H1 (cell line): ENCODE measurements around the gene CCDC171. TPM values are rescaled to one million over a fixed set of nuclear protein-coding genes. Genes with fewer than 3 reads are reported as not detected.

Experiments used
- CTCF ChIA-PET: fragments of 300-600 bp; sonication (Branson Sonifier 250); formaldehyde crosslinking; loops from one replicate; lab custom pipeline; 2021; ENCODE audit not compliant: partially characterized antibody; lab: Charles Lee
- POLR2A ChIA-PET: fragments of 300-600 bp; sonication (Branson Sonifier 250); formaldehyde crosslinking; loops from one replicate; lab custom pipeline; 2021; ENCODE audit warnings: inconsistent platforms; ENCODE audit not compliant: partially characterized antibody; lab: Charles Lee
- DNase-seq, 2 experiments: peaks; one replicate each; pipeline versions ENCODE4 v3.0.0 to v3.0.0-alpha.2; 2010 to 2022; ENCODE audit warnings: low spot score in 2 of 2, low read depth in 1 of 2, mixed read lengths in 1 of 2
- FAIRE-seq: peaks from 2 replicates; lab custom pipeline; 2011; peaks lifted over from hg19 to GRCh38; lab: Jason Lieb, UNC
- H2AFZ ChIP-seq: 2 replicates; pipeline ENCODE4 v1.8.1; 2012; ENCODE audit warnings: low read length, inconsistent platforms
- H2AK5ac ChIP-seq: 2 replicates; pipeline ENCODE4 v1.6.1; 2013; ENCODE audit warnings: low read depth, low read length
- H2BK120ac ChIP-seq: replicated peaks from 2 replicates; pipeline ENCODE3; 2013; ENCODE audit warnings: low read depth, low read length, inconsistent platforms
- H2BK12ac ChIP-seq: 2 replicates; pipeline ENCODE4 v1.6.1; 2013; ENCODE audit warnings: low read depth, low read length
- H2BK15ac ChIP-seq: 2 replicates; pipeline ENCODE4 v1.6.1; 2013; ENCODE audit warnings: low read length
- H2BK20ac ChIP-seq: 2 replicates; pipeline ENCODE4 v1.6.1; 2013; ENCODE audit warnings: low read length
- H2BK5ac ChIP-seq: 2 replicates; pipeline ENCODE4 v1.6.1; 2013; ENCODE audit warnings: low read depth, low read length
- H3K14ac ChIP-seq: 2 replicates; pipeline ENCODE4 v1.6.1; 2013; ENCODE audit warnings: inconsistent platforms; ENCODE audit not compliant: insufficient read length
- H3K18ac ChIP-seq: 2 replicates; pipeline ENCODE4 v1.6.1; 2013; ENCODE audit warnings: low read length; ENCODE audit errors: extremely low read depth
- H3K23ac ChIP-seq: 2 replicates; pipeline ENCODE4 v1.6.1; 2013; ENCODE audit warnings: inconsistent platforms; ENCODE audit not compliant: insufficient read length
- H3K23me2 ChIP-seq: 2 replicates; pipeline ENCODE4 v1.6.1; 2013; ENCODE audit warnings: low read depth, low read length
- H3K27ac ChIP-seq: 2 replicates; pipeline ENCODE4 v1.6.1; 2011; ENCODE audit warnings: low read depth, low read length, inconsistent platforms
- H3K27me3 ChIP-seq, 4 experiments: replicated peaks in 1 of 4; 1 replicate in 1 of 4; 2 replicates in 3 of 4; pipeline versions ENCODE4 v1.6.1 to v1.8.1; 2011 to 2013; ENCODE audit warnings: low read length in 3 of 4, mild to moderate bottlenecking in 3 of 4, inconsistent platforms in 2 of 4, mixed read lengths in 2 of 4, moderate library complexity in 1 of 4; ENCODE audit not compliant: control insufficient read depth in 3 of 4, insufficient read depth in 3 of 4; ENCODE audit errors: extremely low read depth in 1 of 4
- H3K36me3 ChIP-seq, 4 experiments: 2 replicates each; pipeline versions ENCODE4 v1.6.1 to v1.8.1; 2011 to 2013; ENCODE audit warnings: mild to moderate bottlenecking in 4 of 4, low read length in 3 of 4, moderate library complexity in 2 of 4, control low read depth in 1 of 4, inconsistent platforms in 1 of 4; ENCODE audit not compliant: insufficient read depth in 4 of 4, control insufficient read depth in 2 of 4
- H3K4ac ChIP-seq: replicated peaks from 2 replicates; pipeline ENCODE3; 2013; ENCODE audit warnings: low read length, low read depth, mixed read lengths, inconsistent platforms; ENCODE audit not compliant: insufficient read length
- H3K4me1 ChIP-seq, 4 experiments: replicated peaks in 1 of 4; 1 replicate in 1 of 4; 2 replicates in 3 of 4; pipeline versions ENCODE4 v1.6.1 to v1.8.1; 2011 to 2013; ENCODE audit warnings: low read length in 3 of 4, inconsistent platforms in 2 of 4, mixed read lengths in 1 of 4; ENCODE audit not compliant: insufficient read depth in 4 of 4, control insufficient read depth in 3 of 4
- H3K4me2 ChIP-seq, 2 experiments: 2 replicates each; pipeline versions ENCODE4 v1.6.1 to v1.8.1; 2011 to 2013; ENCODE audit warnings: low read depth in 2 of 2, low read length in 2 of 2, control low read depth in 1 of 2, inconsistent platforms in 1 of 2, mild to moderate bottlenecking in 1 of 2; ENCODE audit not compliant: insufficient read depth in 1 of 2
- H3K4me3 ChIP-seq, 4 experiments: fragments of 200-600, 300-600 bp in 1 of 4; sonication (generic), shearing (Covaris generic), sonication (Bioruptor Twin) in 1 of 4; 2 replicates each; pipeline versions ENCODE4 v1.5.1 to v1.8.1; 2011 to 2016; ENCODE audit warnings: low read length in 4 of 4, low read depth in 3 of 4, control low read depth in 2 of 4, inconsistent platforms in 2 of 4, mild to moderate bottlenecking in 2 of 4, mixed read lengths in 1 of 4, moderate library complexity in 1 of 4; ENCODE audit not compliant: insufficient read depth in 2 of 4; ENCODE audit errors: extremely low read depth in 1 of 4
- H3K56ac ChIP-seq: replicated peaks from 2 replicates; pipeline ENCODE3; 2013; ENCODE audit warnings: low read depth, mild to moderate bottlenecking, mixed read lengths, low read length, inconsistent platforms; ENCODE audit not compliant: insufficient read length
- H3K79me1 ChIP-seq: 2 replicates; pipeline ENCODE4 v1.6.1; 2013; ENCODE audit warnings: low read depth, low read length, control low read depth
- H3K79me2 ChIP-seq, 2 experiments: 2 replicates each; pipeline versions ENCODE4 v1.6.1 to v1.8.1; 2012 to 2013; ENCODE audit warnings: low read length in 2 of 2, mild to moderate bottlenecking in 2 of 2, inconsistent platforms in 1 of 2; ENCODE audit not compliant: insufficient read depth in 2 of 2, control insufficient read depth in 1 of 2
- H3K9ac ChIP-seq, 4 experiments: replicated peaks in 1 of 4; 1 replicate in 1 of 4; 2 replicates in 3 of 4; pipeline versions ENCODE4 v1.6.1 to v1.8.1; 2011 to 2013; ENCODE audit warnings: low read depth in 3 of 4, low read length in 3 of 4, control low read depth in 2 of 4, mild to moderate bottlenecking in 2 of 4, moderate library complexity in 2 of 4, inconsistent platforms in 1 of 4; ENCODE audit errors: extremely low read depth in 1 of 4
- H3K9me3 ChIP-seq, 2 experiments: 2 replicates each; pipeline versions ENCODE4 v1.6.1 to v1.8.1; 2012 to 2013; ENCODE audit warnings: mild to moderate bottlenecking in 2 of 2, moderate library complexity in 2 of 2, control low read depth in 1 of 2, inconsistent platforms in 1 of 2, low read depth in 1 of 2, low read length in 1 of 2, mixed read lengths in 1 of 2; ENCODE audit not compliant: insufficient read depth in 2 of 2
- H4K20me1 ChIP-seq, 2 experiments: replicated peaks in 1 of 2; 2 replicates each; pipeline versions ENCODE3 to v1.8.1; 2011 to 2013; ENCODE audit warnings: inconsistent platforms in 2 of 2, low read length in 2 of 2, mild to moderate bottlenecking in 1 of 2; ENCODE audit not compliant: insufficient read depth in 2 of 2, control insufficient read depth in 1 of 2
- H4K5ac ChIP-seq: 2 replicates; pipeline ENCODE4 v1.6.1; 2013; ENCODE audit warnings: low read length, low read depth, mixed read lengths, inconsistent platforms; ENCODE audit not compliant: insufficient read length
- H4K8ac ChIP-seq: 2 replicates; pipeline ENCODE4 v1.8.0; 2013; ENCODE audit warnings: mild to moderate bottlenecking, moderate library complexity, low read length, inconsistent platforms; ENCODE audit not compliant: insufficient read depth; ENCODE audit errors: extremely low read depth
- H4K91ac ChIP-seq: replicated peaks from 2 replicates; pipeline ENCODE3; 2013; ENCODE audit warnings: low read length, mixed read lengths, inconsistent platforms; ENCODE audit not compliant: insufficient read length
- FOSL1 ChIP-seq: IDR thresholded peaks from 2 replicates; pipeline ENCODE4 v1.6.1; 2011; ENCODE audit warnings: mild to moderate bottlenecking, low read depth, low read length, moderate library complexity; ENCODE audit not compliant: insufficient read depth
- JUN ChIP-seq: IDR thresholded peaks from 2 replicates; pipeline ENCODE4 v1.6.1; 2011; ENCODE audit warnings: low read depth, mild to moderate bottlenecking, improper control_type of control experiment, low read length
- NANOG ChIP-seq: IDR thresholded peaks from 2 replicates; pipeline ENCODE4 v1.6.1; 2011; ENCODE audit warnings: low read length, low read depth, mild to moderate bottlenecking, inconsistent platforms; ENCODE audit not compliant: insufficient read depth, poor library complexity, severe bottlenecking
- POU5F1 ChIP-seq: IDR thresholded peaks from 2 replicates; pipeline ENCODE4 v1.6.1; 2011; ENCODE audit warnings: low read depth, mild to moderate bottlenecking, low read length, moderate library complexity
- RBBP5 ChIP-seq: IDR thresholded peaks from 2 replicates; pipeline ENCODE4 v1.7.1; 2012; ENCODE audit warnings: low read depth, mild to moderate bottlenecking, inconsistent platforms, low read length, moderate library complexity, borderline replicate concordance
- SIN3A ChIP-seq, 2 experiments: IDR thresholded peaks in 1 of 2; conservative IDR thresholded peaks in 1 of 2; 2 replicates each; pipeline ENCODE4 v1.6.1; 2011 to 2012; ENCODE audit warnings: low read length in 2 of 2, improper control_type of control experiment in 1 of 2, low read depth in 1 of 2, mild to moderate bottlenecking in 1 of 2
- TAF1 ChIP-seq: IDR thresholded peaks from 2 replicates; pipeline ENCODE4 v1.6.1; 2011; ENCODE audit warnings: mild to moderate bottlenecking, low read depth, low read length
- TAF7 ChIP-seq: optimal IDR thresholded peaks from 2 replicates; pipeline ENCODE3; 2011; ENCODE audit warnings: low read depth, mild to moderate bottlenecking, inconsistent platforms, low read length, moderate library complexity, borderline replicate concordance
- TBP ChIP-seq: IDR thresholded peaks from 2 replicates; pipeline ENCODE4 v1.6.1; 2011; ENCODE audit warnings: low read depth, low read length, improper control_type of control experiment
- TCF12 ChIP-seq: IDR thresholded peaks from 2 replicates; pipeline ENCODE4 v1.6.1; 2011; ENCODE audit warnings: low read depth, mild to moderate bottlenecking, low read length
- USF2 ChIP-seq: IDR thresholded peaks from 2 replicates; pipeline ENCODE4 v1.6.1; 2011; ENCODE audit warnings: low read length, improper control_type of control experiment
- WGBS, 2 experiments: shearing (Covaris generic) in 1 of 2; methylation state at CpG; one replicate each; pipeline versions ENCODE4 v1.1.6 to v1.1.7; 2013 to 2015; ENCODE audit warnings: low lambda C conversion rate in 2 of 2, mixed read lengths in 2 of 2, inconsistent platforms in 1 of 2, low coverage in 1 of 2, missing lambda C conversion rate in 1 of 2; ENCODE audit not compliant: insufficient replicate concordance in 2 of 2, insufficient coverage in 1 of 2, insufficient read length in 1 of 2; ENCODE audit errors: extremely low coverage in 1 of 2, missing lambda C conversion rate in 1 of 2; 5-methylcytosine and 5-hydroxymethylcytosine counted together
- polyA plus RNA-seq, 7 experiments: library from polyadenylated mRNA; depleted of rRNA in 3 of 7; stranded (reverse) in 5 of 7; unstranded in 2 of 7; fragments of >200 nt in 5 of 7; fragments of 200-250 nt in 2 of 7; gene quantifications; 1 replicate in 5 of 7; 2 replicates in 1 of 7; 4 replicates in 1 of 7; pipeline versions ENCODE4 v1.2.1 to v1.2.3, GENCODE V29; 2011 to 2013; ENCODE audit warnings: missing spikeins in 2 of 7, mixed read lengths in 2 of 7
- total RNA-seq: library from RNA; stranded (reverse); fragmentation: NEBNext Ultra II Directional; extraction: Animal tissue kit (Norgen Biotek cat#: 25700); gene quantifications from 2 replicates; pipeline ENCODE4 v1.2.1, GENCODE V29; 2021

Gene CCDC171
- total and polyA plus RNA-seq, 2 of the 8 experiments (the other 6 are each of a cell fraction or from before 2014, with no cell fraction given): 0.83 to 2.3 TPM

DNA sequence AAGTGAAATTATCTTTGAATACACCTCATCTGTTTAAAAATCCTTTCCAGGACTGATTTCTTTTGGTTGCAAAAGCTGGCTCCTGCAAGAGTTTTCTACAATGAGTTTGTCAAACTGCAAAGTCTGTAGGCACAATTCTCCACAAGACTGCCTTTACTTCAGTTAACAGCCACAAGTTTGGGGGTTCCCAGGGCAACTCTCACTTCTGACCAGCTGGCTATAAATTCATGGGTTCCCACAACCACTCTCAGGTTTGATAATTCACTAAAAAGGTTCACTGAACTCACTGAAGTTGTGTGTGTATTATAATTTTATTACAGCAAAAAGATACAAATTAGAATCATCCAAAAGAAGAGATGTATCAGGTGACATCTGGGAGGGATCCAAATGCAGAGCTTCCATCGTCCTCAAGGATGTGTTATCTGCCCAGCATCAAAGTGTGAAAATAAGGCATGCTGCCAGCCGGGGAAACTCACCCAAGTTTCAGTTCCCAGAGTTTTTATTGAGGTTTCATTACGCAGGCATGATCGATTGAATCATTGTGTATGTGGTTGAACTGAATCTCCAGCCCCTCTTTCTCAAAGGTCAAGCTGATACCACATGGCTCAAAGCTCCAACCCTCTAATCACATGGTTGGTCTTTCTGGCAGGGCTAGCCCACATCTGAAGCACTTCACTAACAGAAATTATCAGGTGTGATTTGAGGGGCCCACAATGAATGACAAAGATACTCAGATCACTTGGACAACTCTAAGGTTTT is 23.1 kb upstream of the CCDC171 start:
- Histone ChIP-seq H2AK5ac (no peak overlapping the region), H3K79me1 (no peaks in the 10 kb centered on the region), H3K79me2 (no peaks in the 10 kb centered on the region), H3K23me2 (no peaks in the 10 kb centered on the region), H3K36me3 (no peaks in the 10 kb centered on the region), H4K91ac (no peak overlapping the region), H3K4me2 (no peak overlapping the region), H4K5ac (no peak overlapping the region), H3K14ac (no peak overlapping the region), H3K9ac (no peak overlapping the region), H4K8ac (no peak overlapping the region), H3K4me3 (no peak overlapping the region), H3K18ac (no peak overlapping the region), H3K23ac (no peak overlapping the region), H2BK15ac (no peak overlapping the region), H3K56ac (no peak overlapping the region), H3K27ac (no peak overlapping the region), H2AFZ (no peak overlapping the region), H3K27me3 (no peaks in the 10 kb centered on the region), H2BK12ac (no peak overlapping the region), H4K20me1 (no peaks in the 10 kb centered on the region), H3K4ac (no peak overlapping the region), H2BK120ac (no peak overlapping the region), H3K4me1 (peaks cover 0 to 2% (median 0%) of the 10 kb centered on the region in 4 experiments; a peak in 1 of 7 replicates), H2BK20ac (no peak overlapping the region), H3K9me3 (no peaks in the 10 kb centered on the region), H2BK5ac (no peak overlapping the region)
- DNase-seq (no peak), FAIRE-seq (no peak)
- ChIA-PET POLR2A (interaction anchor here (5.4 kb wide), 1 partner anchor 17 kb away, joined by 51 read pairs; the partner anchor contains the start of gene PSIP1), CTCF (interaction anchor here (0.8 to 1.7 kb wide), 11 partner anchors 11 to 127 kb away, joined by 3 to 7 read pairs (median 3); no protein-coding TSS in a partner anchor)
- 84% methylated on average over 4 of the region's 4 CpGs; no CpG with 5 or more reads in 1 of the 2 experiments for WGBS, 2 experiments
- TF ChIP-seq JUN (no peak), TAF7 (no peak), USF2 (no peak), TAF1 (no peak), NANOG (no peak), RBBP5 (no peak), FOSL1 (no peak), TCF12 (no peak), SIN3A (conservative IDR thresholded peaks at IDR 0.05 in 1 of 2, IDR thresholded peaks at IDR 0.05 in 1 of 2; ENCODE audit: low read depth in 1 of 2, low read length in 2 of 2) (no peak), TBP (no peak), POU5F1 (no peak)
